OCI-LY1 (cell line): ENCODE data around the gene SLC13A2.

ENCODE experiments used
- H2AFZ ChIP-seq: fragments of 200-600 bp; sonication (generic), shearing (Covaris generic); 2 replicates; pipeline ENCODE4 v1.6.0; 2014; ENCODE audit warnings: antibody characterized with exemption, mild to moderate bottlenecking, low read length
- H3F3A ChIP-seq: fragments of 200-600 bp; sonication (generic), shearing (Covaris generic); 2 replicates; pipeline ENCODE4 v1.6.0; 2014; ENCODE audit warnings: mild to moderate bottlenecking, antibody characterized with exemption, low read length, moderate library complexity; ENCODE audit not compliant: insufficient read depth
- H3K27ac ChIP-seq: fragments of 200-600 bp; sonication (generic); 2 replicates; pipeline ENCODE4 v1.5.1; 2014; ENCODE audit warnings: low read length, mixed run types, mild to moderate bottlenecking, low read depth; ENCODE audit not compliant: poor library complexity, severe bottlenecking
- H3K27me3 ChIP-seq: fragments of 200-600 bp; sonication (generic); 2 replicates; pipeline ENCODE4 v1.6.0; 2014; ENCODE audit warnings: antibody characterized with exemption, mild to moderate bottlenecking, low read length, moderate library complexity; ENCODE audit not compliant: insufficient read depth
- H3K36me3 ChIP-seq: fragments of 200-600 bp; sonication (generic); 2 replicates; pipeline ENCODE4 v1.6.1; 2014; ENCODE audit warnings: mild to moderate bottlenecking, antibody characterized with exemption, low read length, moderate library complexity, mixed read lengths; ENCODE audit not compliant: insufficient read depth
- H3K4me1 ChIP-seq: fragments of 200-600 bp; sonication (generic); 2 replicates; pipeline ENCODE4 v1.5.1; 2014; ENCODE audit warnings: mild to moderate bottlenecking, low read length, moderate library complexity; ENCODE audit not compliant: insufficient read depth, severe bottlenecking
- H3K4me2 ChIP-seq: fragments of 200-600 bp; sonication (generic), shearing (Covaris generic); 2 replicates; pipeline ENCODE4 v1.6.1; 2014; ENCODE audit warnings: low read length
- H3K4me3 ChIP-seq: fragments of 200-600 bp; sonication (generic); 2 replicates; pipeline ENCODE4 v1.5.1; 2014; ENCODE audit warnings: low read length, low read depth, mild to moderate bottlenecking, mixed read lengths; ENCODE audit not compliant: poor library complexity, severe bottlenecking
- H3K79me2 ChIP-seq: fragments of 200-600 bp; shearing (Covaris generic); 2 replicates; pipeline ENCODE4 v1.6.1; 2016; ENCODE audit warnings: mixed run types, low read length, mixed read lengths; ENCODE audit not compliant: insufficient read depth
- H3K9ac ChIP-seq: fragments of 200-600 bp; sonication (generic), shearing (Covaris generic); 2 replicates; pipeline ENCODE4 v1.6.1; 2014; ENCODE audit warnings: mild to moderate bottlenecking, low read length, mixed read lengths
- H3K9me2 ChIP-seq: fragments of 200-600 bp; sonication (generic), shearing (Covaris generic); 2 replicates; pipeline ENCODE4 v1.6.1; 2014; ENCODE audit warnings: low read depth, mild to moderate bottlenecking, low read length, mixed read lengths
- H3K9me3 ChIP-seq: fragments of 200-600 bp; shearing (Covaris generic); 2 replicates; pipeline ENCODE4 v1.6.1; 2014; ENCODE audit warnings: low read length, mixed read lengths
- H4K20me1 ChIP-seq: fragments of 200-600 bp; sonication (generic), shearing (Covaris generic); 2 replicates; pipeline ENCODE4 v1.6.0; 2016; ENCODE audit warnings: mild to moderate bottlenecking, low read length; ENCODE audit not compliant: insufficient read depth
- CTCF ChIP-seq: fragments of 200-600 bp; sonication (generic), shearing (Covaris generic); IDR thresholded peaks from 2 replicates; pipeline ENCODE4 v1.5.1; 2017; ENCODE audit warnings: mild to moderate bottlenecking, antibody characterized with exemption, low read length, moderate library complexity, mixed read lengths
- EZH2 ChIP-seq: fragments of 200-600 bp; sonication (generic), shearing (Covaris generic); IDR thresholded peaks from 2 replicates; pipeline ENCODE4 v1.8.0; 2017; ENCODE audit warnings: borderline replicate concordance, mixed run types, mild to moderate bottlenecking, antibody characterized with exemption, low read length, moderate library complexity, mixed read lengths

The SLC13A2 gene

GRCh38 chr17:28485049-28485448 lies 11.6 kb downstream of the SLC13A2 start:
- Histone ChIP-seq H3K36me3 (no peaks in the 10 kb centered on the region), H3K4me3 (no peak overlapping the region), H3F3A (no peaks in the 10 kb centered on the region), H3K9ac (no peak overlapping the region), H3K27me3 (no peaks in the 10 kb centered on the region), H3K4me2 (no peak overlapping the region), H2AFZ (no peak overlapping the region), H3K4me1 (no peaks in the 10 kb centered on the region), H3K9me3 (no peaks in the 10 kb centered on the region), H4K20me1 (no peaks in the 10 kb centered on the region), H3K27ac (no peak overlapping the region), H3K79me2 (no peaks in the 10 kb centered on the region), H3K9me2 (no peaks in the 10 kb centered on the region)
- TF ChIP-seq CTCF, result no peak
- TF ChIP-seq EZH2, result no peak

- peaks cover 4% of the 10 kb centered on the region for H3K27me3 ChIP-seq
- H3K4me2 ChIP-seq, result no peak overlapping the region
- no peaks in the 10 kb centered on the region for H3K79me2 ChIP-seq
- H2AFZ ChIP-seq, result no peak overlapping the region
- no peaks in the 10 kb centered on the region for H3F3A ChIP-seq
- no peaks in the 10 kb centered on the region for H3K36me3 ChIP-seq
- no peak overlapping the region for H3K4me3 ChIP-seq
- no peaks in the 10 kb centered on the region for H3K9me2 ChIP-seq
- no peaks in the 10 kb centered on the region for H3K4me1 ChIP-seq
- TF ChIP-seq CTCF (no peak), EZH2 (no peak)
- no peaks in the 10 kb centered on the region for H4K20me1 ChIP-seq
- no peak overlapping the region for H3K9ac ChIP-seq
- H3K27ac ChIP-seq, result no peak overlapping the region
- no peaks in the 10 kb centered on the region for H3K9me3 ChIP-seq
Observed at GRCh38 chr17:28487881-28488532, 14.6 kb downstream of the SLC13A2 start.

- no peak overlapping the region for H2AFZ ChIP-seq
- TF ChIP-seq EZH2 (no peak), CTCF (no peak)
- no peaks in the 10 kb centered on the region for H3K79me2 ChIP-seq
- no peak overlapping the region for H3K4me2 ChIP-seq
- no peak overlapping the region for H3K4me3 ChIP-seq
- no peaks in the 10 kb centered on the region for H3K4me1 ChIP-seq
- no peak overlapping the region for H3K27ac ChIP-seq
- H3K9me2 ChIP-seq, result no peaks in the 10 kb centered on the region
- peaks cover 4% of the 10 kb centered on the region for H3K27me3 ChIP-seq
- no peak overlapping the region for H3K9ac ChIP-seq
- H3F3A ChIP-seq, result no peaks in the 10 kb centered on the region
- H3K36me3 ChIP-seq, result no peaks in the 10 kb centered on the region
- no peaks in the 10 kb centered on the region for H4K20me1 ChIP-seq
- no peaks in the 10 kb centered on the region for H3K9me3 ChIP-seq
Observed at GRCh38 chr17:28488533-28489276, 15.3 kb downstream of the SLC13A2 start.
